HEK293T (cell line): ENCODE measurements around the gene TSC22D3.

ENCODE experiments used
- ARNT ChIP-seq: fragments of 450-650 bp; IDR thresholded peaks from 2 replicates; pipeline ENCODE4 v1.6.1; 2017; ENCODE audit warnings: mild to moderate bottlenecking
- BHLHE40 ChIP-seq: fragments of 450-650 bp; IDR thresholded peaks from 2 replicates; pipeline ENCODE4 v1.6.1; 2016; ENCODE audit warnings: mild to moderate bottlenecking, moderate library complexity, borderline replicate concordance
- CTBP1 ChIP-seq: fragments of 450-650 bp; IDR thresholded peaks from 2 replicates; pipeline ENCODE4 v1.6.1; 2016; ENCODE audit warnings: borderline replicate concordance
- ELF4 ChIP-seq: fragments of 450-650 bp; IDR thresholded peaks from 2 replicates; pipeline ENCODE4 v1.6.1; 2017; ENCODE audit warnings: antibody characterized with exemption
- FOXM1 ChIP-seq: fragments of 450-650 bp; IDR thresholded peaks from 2 replicates; pipeline ENCODE4 v1.6.1; 2017; ENCODE audit warnings: mild to moderate bottlenecking, borderline replicate concordance
- HDGF ChIP-seq: fragments of 450-650 bp; IDR thresholded peaks from 2 replicates; pipeline ENCODE4 v1.6.1; 2017; ENCODE audit warnings: antibody characterized with exemption, borderline replicate concordance
- L3MBTL2 ChIP-seq: fragments of 450-650 bp; conservative IDR thresholded peaks from 2 replicates; pipeline ENCODE4 v1.6.1; 2016; ENCODE audit warnings: mild to moderate bottlenecking
- LEF1 ChIP-seq: fragments of 450-650 bp; IDR thresholded peaks from 2 replicates; pipeline ENCODE4 v1.6.1; 2017; ENCODE audit warnings: mild to moderate bottlenecking, borderline replicate concordance
- SP1 ChIP-seq: fragments of 450-650 bp; IDR thresholded peaks from 2 replicates; pipeline ENCODE4 v1.6.1; 2017
- SUZ12 ChIP-seq: fragments of 450-650 bp; IDR thresholded peaks from 2 replicates; pipeline ENCODE4 v1.6.1; 2016; ENCODE audit warnings: mild to moderate bottlenecking
- TARDBP ChIP-seq: fragments of 450-650 bp; IDR thresholded peaks from 2 replicates; pipeline ENCODE4 v1.6.1; 2016
- ZNF384 ChIP-seq: fragments of 450-650 bp; IDR thresholded peaks from 2 replicates; pipeline ENCODE4 v1.6.1; 2016
- TF ChIP-seq, protein P1 (sequence below): fragments of 450-650 bp; IDR thresholded peaks from 2 replicates; pipeline ENCODE4 v1.6.1; 2016

DNA sequence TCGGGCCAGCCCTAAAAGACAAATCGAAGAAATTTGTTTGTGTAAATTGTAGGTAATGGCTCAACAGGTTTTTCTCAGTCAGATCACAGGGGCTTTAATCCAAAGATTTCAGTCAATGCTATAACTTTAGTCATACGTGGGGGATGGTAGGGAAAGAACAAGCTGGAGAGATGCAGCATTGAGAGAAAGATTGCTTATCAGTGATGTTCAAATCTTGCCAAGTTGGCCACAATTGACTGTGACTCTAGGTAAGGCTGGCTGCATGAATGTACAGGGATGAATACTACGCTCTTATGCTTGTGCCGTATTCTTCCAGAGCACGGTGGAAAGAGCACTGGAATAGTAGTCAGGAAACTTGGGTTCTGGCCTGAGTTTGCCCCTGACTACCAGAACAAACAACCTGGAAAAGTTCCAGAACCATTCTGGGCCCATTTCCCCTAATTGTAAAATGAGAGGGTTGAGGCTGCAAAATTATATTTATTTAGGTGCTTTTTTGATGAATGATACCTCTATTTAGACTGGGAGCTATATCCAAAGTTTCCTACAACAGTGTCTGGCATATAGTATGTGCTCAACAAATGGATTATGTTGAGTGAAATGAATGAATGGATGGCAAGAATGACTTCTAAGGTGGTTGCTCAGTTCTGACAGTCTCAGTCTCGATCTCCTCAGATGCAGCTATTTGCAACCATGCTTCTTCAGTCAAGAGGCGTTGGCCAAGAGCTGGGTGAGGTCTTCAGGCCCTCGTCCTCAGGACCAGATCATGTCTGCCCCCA is 44.4 kb downstream of the TSC22D3 start:
- no peak for TF ChIP-seq ZNF384
- TF ChIP-seq SP1 = no peak
- TF ChIP-seq ELF4 = no peak
- TF ChIP-seq HDGF = no peak
- TF ChIP-seq BHLHE40 = no peak
- TF ChIP-seq L3MBTL2 = no peak
- TF ChIP-seq FOXM1 = no peak
- TF ChIP-seq CTBP1 = no peak
- TF ChIP-seq, protein P1, sequence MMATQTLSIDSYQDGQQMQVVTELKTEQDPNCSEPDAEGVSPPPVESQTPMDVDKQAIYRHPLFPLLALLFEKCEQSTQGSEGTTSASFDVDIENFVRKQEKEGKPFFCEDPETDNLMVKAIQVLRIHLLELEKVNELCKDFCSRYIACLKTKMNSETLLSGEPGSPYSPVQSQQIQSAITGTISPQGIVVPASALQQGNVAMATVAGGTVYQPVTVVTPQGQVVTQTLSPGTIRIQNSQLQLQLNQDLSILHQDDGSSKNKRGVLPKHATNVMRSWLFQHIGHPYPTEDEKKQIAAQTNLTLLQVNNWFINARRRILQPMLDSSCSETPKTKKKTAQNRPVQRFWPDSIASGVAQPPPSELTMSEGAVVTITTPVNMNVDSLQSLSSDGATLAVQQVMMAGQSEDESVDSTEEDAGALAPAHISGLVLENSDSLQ = no peak
- no peak for TF ChIP-seq SUZ12
- TF ChIP-seq LEF1 = no peak
- TF ChIP-seq TARDBP = no peak
- no peak for TF ChIP-seq ARNT
